B cell (primary cell): Measurements from ENCODE around the gene BTBD6. TPM values are rescaled to one million over a fixed set of nuclear protein-coding genes. Genes with fewer than 3 reads are reported as not detected.

Experiments
- ATAC-seq: fragments of 200-7000 bp; cut with Tn5 transposase; one replicate; pipeline ENCODE4 v1.10.0; 2021; ENCODE audit warnings: low read depth, mild to moderate bottlenecking, moderate number of reproducible peaks, moderate library complexity
- CTCF ChIA-PET: fragments of 350-600 bp; sonication (Branson Sonifier 250); formaldehyde crosslinking; loops from one replicate; lab custom pipeline; 2021; ENCODE audit warnings: antibody characterized with exemption, inconsistent platforms; lab: Charles Lee
- POLR2A ChIA-PET: fragments of 350-600 bp; sonication (Branson Sonifier 250); formaldehyde crosslinking; loops from one replicate; lab custom pipeline; 2021; ENCODE audit warnings: antibody characterized with exemption; lab: Charles Lee
- DNase-seq: peaks from one replicate; pipeline ENCODE4 v3.0.0; 2013
- H2AFZ ChIP-seq: 2 replicates; pipeline ENCODE4 v1.6.1; 2012; ENCODE audit warnings: mild to moderate bottlenecking, low read depth, low read length; ENCODE audit not compliant: insufficient read depth, poor library complexity, severe bottlenecking
- H3K27ac ChIP-seq, 2 donors: 1 replicate in 1 of 2; 2 replicates in 1 of 2; pipeline ENCODE4 v1.5.1; 2012 to 2013; ENCODE audit warnings: low read length in 2 of 2, mild to moderate bottlenecking in 2 of 2, moderate library complexity in 1 of 2
- H3K27me3 ChIP-seq, 4 experiments: fragments of 200-600 bp in 1 of 4; sonication (generic) in 1 of 4; replicated peaks in 1 of 4; 1 replicate in 2 of 4; 2 replicates in 2 of 4; pipeline versions ENCODE4 v1.6.1 to v1.7.0; 2013 to 2016; ENCODE audit warnings: low read length in 3 of 4, mild to moderate bottlenecking in 2 of 4, mixed read lengths in 1 of 4, moderate library complexity in 1 of 4; ENCODE audit not compliant: insufficient read depth in 4 of 4, control insufficient read depth in 3 of 4; ENCODE audit errors: control extremely low read depth in 1 of 4
- H3K36me3 ChIP-seq, 2 experiments: replicated peaks in 1 of 2; 1 replicate in 1 of 2; 2 replicates in 1 of 2; pipeline versions ENCODE4 v1.6.1 to v1.7.1; 2013; ENCODE audit warnings: low read length in 1 of 2; ENCODE audit not compliant: insufficient read depth in 2 of 2, control insufficient read depth in 1 of 2; ENCODE audit errors: control extremely low read depth in 1 of 2, extremely low read depth in 1 of 2
- H3K4me1 ChIP-seq, 2 donors: fragments of 200-600 bp in 1 of 2; sonication (generic) in 1 of 2; 1 replicate in 1 of 2; 2 replicates in 1 of 2; pipeline versions ENCODE4 v1.5.1 to v1.6.1; 2013 to 2017; ENCODE audit warnings: low read length in 2 of 2; ENCODE audit not compliant: control insufficient read depth in 2 of 2, insufficient read depth in 2 of 2
- H3K4me2 ChIP-seq: replicated peaks from 2 replicates; pipeline ENCODE3; 2012; ENCODE audit warnings: mild to moderate bottlenecking, low read depth, low read length; ENCODE audit not compliant: poor library complexity, severe bottlenecking
- H3K4me3 ChIP-seq, 5 experiments: fragments of 200-600 bp in 1 of 5; sonication (generic) in 1 of 5; 1 replicate in 3 of 5; 2 replicates in 2 of 5; pipeline versions ENCODE4 v1.5.1 to v1.7.0; 2011 to 2016; ENCODE audit warnings: low read length in 4 of 5, mild to moderate bottlenecking in 4 of 5, low read depth in 2 of 5, control low read depth in 1 of 5, moderate library complexity in 1 of 5; ENCODE audit not compliant: insufficient read depth in 1 of 5; ENCODE audit errors: control extremely low read depth in 1 of 5, extremely low read depth in 1 of 5
- H3K79me2 ChIP-seq: fragments of 200-600 bp; sonication (generic); one replicate; pipeline ENCODE4 v1.6.0; 2016; ENCODE audit warnings: low read length; ENCODE audit not compliant: control insufficient read depth, insufficient read depth
- H3K9ac ChIP-seq: fragments of 200-600 bp; sonication (generic); 2 replicates; pipeline ENCODE4 v1.6.1; 2017; ENCODE audit warnings: mild to moderate bottlenecking, low read length, moderate library complexity
- H3K9me3 ChIP-seq, 3 donors: one replicate each; pipeline versions ENCODE4 v1.6.1 to v1.7.1; 2013; ENCODE audit warnings: low read length in 2 of 3; ENCODE audit not compliant: control insufficient read depth in 2 of 3, insufficient read depth in 1 of 3; ENCODE audit errors: control extremely low read depth in 1 of 3
- H4K20me1 ChIP-seq: 2 replicates; pipeline ENCODE4 v1.6.0; 2012; ENCODE audit warnings: mild to moderate bottlenecking, low read length; ENCODE audit not compliant: insufficient read depth, control insufficient read depth, poor library complexity, severe bottlenecking
- H3K27ac Mint-ChIP-seq: one replicate; pipeline ENCODE4 v1.8.0; 2021; ENCODE audit warnings: mixed read lengths
- H3K27me3 Mint-ChIP-seq: one replicate; pipeline ENCODE4 v1.8.0; 2021; ENCODE audit warnings: mixed read lengths
- H3K4me1 Mint-ChIP-seq: one replicate; pipeline ENCODE4 v1.8.0; 2021; ENCODE audit warnings: mixed read lengths
- H3K4me3 Mint-ChIP-seq: one replicate; pipeline ENCODE4 v1.8.0; 2021; ENCODE audit warnings: mixed read lengths
- H3K9me3 Mint-ChIP-seq: one replicate; pipeline ENCODE4 v1.8.0; 2022; ENCODE audit warnings: mixed read lengths; ENCODE audit not compliant: insufficient read depth
- CTCF ChIP-seq: fragments of 200-600 bp; IDR thresholded peaks from one replicate; pipeline ENCODE4 v1.8.0; 2022; ENCODE audit warnings: antibody characterized with exemption, mild to moderate bottlenecking
- EZH2 ChIP-seq: IDR thresholded peaks from 2 replicates; pipeline ENCODE4 v1.6.1; 2012; ENCODE audit warnings: borderline replicate concordance, low read depth, mild to moderate bottlenecking, moderate library complexity, low read length; ENCODE audit not compliant: insufficient read depth, poor library complexity, severe bottlenecking
- WGBS: methylation state at CpG from one replicate; pipeline ENCODE4 v1.1.5; 2013; ENCODE audit warnings: missing lambda C conversion rate; ENCODE audit not compliant: insufficient coverage; 5-methylcytosine and 5-hydroxymethylcytosine counted together
- intact Hi-C: fragments of 100-400 bp; cut with micrococcal nuclease; formaldehyde crosslinking; loops from one replicate; pipeline ENCODE4 v1.10.0; 2022
- polyA plus RNA-seq: library from polyadenylated mRNA; depleted of rRNA; stranded (reverse); fragments of >200 nt; gene quantifications from 2 replicates; pipeline ENCODE4 v1.2.3, GENCODE V29; 2012
- total RNA-seq, 2 donors: library from RNA; stranded (reverse); fragments of 120-200 nt in 1 of 2; gene quantifications; 1 replicate in 1 of 2; 2 replicates in 1 of 2; pipeline versions ENCODE4 v1.2.3 to v1.2.4, GENCODE V29; 2013 to 2022

BTBD6 gene
- total and polyA plus RNA-seq, 2 donors (not counting 1 experiment from before 2014, with no cell fraction given) = 33.4 to 36.1 TPM

- ChIA-PET CTCF (no interaction called here), POLR2A (no interaction called here)
- no peak overlapping the region for H3K27ac ChIP-seq
Observed at GRCh38 chr14:105227346-105227745, 21.0 kb upstream of the BTBD6 start.

GRCh38 chr14:105228562-105228961, 19.8 kb upstream of the BTBD6 start:
- H3K9me3 ChIP-seq = peaks cover 0 to 4% (median 0%) of the 10 kb centered on the region in 3 donors
- peaks cover 0 to 14% of the 10 kb centered on the region in 2 experiments for H3K36me3 ChIP-seq
- intact Hi-C loops = no loop called here
- H3K4me1 ChIP-seq = no peaks in the 10 kb centered on the region
- H3K27me3 ChIP-seq = no peaks in the 10 kb centered on the region
- no peak overlapping the region for H3K4me3 Mint-ChIP-seq
- no peak for DNase-seq
- no peak overlapping the region for H3K9ac ChIP-seq
- H3K9me3 Mint-ChIP-seq = no peaks in the 10 kb centered on the region
- ChIA-PET CTCF (no interaction called here), POLR2A (interaction anchor here (0.6 kb wide), 1 partner anchor 15 kb away, joined by 3 read pairs; no protein-coding TSS in a partner anchor)
- H3K27ac ChIP-seq = no peak overlapping the region
- peaks cover 7% of the 10 kb centered on the region for H4K20me1 ChIP-seq
- H3K4me1 Mint-ChIP-seq = no peaks in the 10 kb centered on the region
- no peak for ATAC-seq
- H2AFZ ChIP-seq = no peak overlapping the region
- H3K4me2 ChIP-seq = no peak overlapping the region
- TF ChIP-seq EZH2 (no peak), CTCF (no peak)
- H3K79me2 ChIP-seq = peaks cover 4% of the 10 kb centered on the region
- H3K27me3 Mint-ChIP-seq = no peaks in the 10 kb centered on the region
- WGBS = 96% methylated on average over 17 of the region's 17 CpGs
- H3K27ac Mint-ChIP-seq = no peak overlapping the region
- no peak overlapping the region for H3K4me3 ChIP-seq

More at GRCh38 chr14:105227346-105227745, 21.0 kb upstream of the BTBD6 start:
- Histone ChIP-seq H2AFZ (no peak overlapping the region), H3K9ac (no peak overlapping the region), H3K4me1 (no peaks in the 10 kb centered on the region), H3K27me3 (no peaks in the 10 kb centered on the region), H4K20me1 (peaks cover 7% of the 10 kb centered on the region), H3K36me3 (peaks cover 0 to 14% of the 10 kb centered on the region in 2 experiments), H3K79me2 (peaks cover 4% of the 10 kb centered on the region), H3K9me3 (peaks cover 0 to 3% (median 0%) of the 10 kb centered on the region in 3 donors), H3K4me3 (no peak overlapping the region), H3K4me2 (no peak overlapping the region)
- no peak overlapping the region for H3K27ac Mint-ChIP-seq
- no peaks in the 10 kb centered on the region for H3K4me1 Mint-ChIP-seq
- H3K9me3 Mint-ChIP-seq = no peaks in the 10 kb centered on the region
- no peak for DNase-seq
- ATAC-seq = no peak
- H3K27me3 Mint-ChIP-seq = no peaks in the 10 kb centered on the region
- intact Hi-C loops = no loop called here
- 100% methylated on average over 8 of the region's 14 CpGs for WGBS
- no peak overlapping the region for H3K4me3 Mint-ChIP-seq
- TF ChIP-seq CTCF (no peak), EZH2 (no peak)
